ENCODE data around the gene GNAS.

Gene GNAS

DNA sequence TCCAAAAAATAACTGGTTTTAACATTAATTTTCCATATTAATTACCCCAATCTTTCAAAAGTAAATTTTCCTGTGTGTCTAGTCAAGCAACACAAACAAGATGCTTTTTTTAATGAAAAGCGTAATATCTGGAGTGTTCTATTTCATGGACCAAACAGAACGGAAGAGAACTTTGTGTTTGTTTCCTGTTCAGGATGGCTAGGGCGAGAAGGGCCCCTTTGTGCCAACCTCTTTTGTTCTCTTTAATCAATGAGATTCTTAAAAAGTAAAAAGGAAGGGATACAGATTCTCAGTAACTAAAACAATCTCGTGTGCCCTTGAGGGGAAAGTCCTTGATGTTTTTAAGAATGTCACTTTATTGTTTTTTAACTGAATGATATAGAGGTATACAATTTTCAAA lies 55.7 kb downstream of the GNAS start:
- no peak for DNase-seq (ENCODE audit: extremely low read depth, low read depth)
- TF ChIP-seq CTCF (IDR thresholded peaks at IDR 0.05; ENCODE audit: low read depth, low read length) = no peak

DNA sequence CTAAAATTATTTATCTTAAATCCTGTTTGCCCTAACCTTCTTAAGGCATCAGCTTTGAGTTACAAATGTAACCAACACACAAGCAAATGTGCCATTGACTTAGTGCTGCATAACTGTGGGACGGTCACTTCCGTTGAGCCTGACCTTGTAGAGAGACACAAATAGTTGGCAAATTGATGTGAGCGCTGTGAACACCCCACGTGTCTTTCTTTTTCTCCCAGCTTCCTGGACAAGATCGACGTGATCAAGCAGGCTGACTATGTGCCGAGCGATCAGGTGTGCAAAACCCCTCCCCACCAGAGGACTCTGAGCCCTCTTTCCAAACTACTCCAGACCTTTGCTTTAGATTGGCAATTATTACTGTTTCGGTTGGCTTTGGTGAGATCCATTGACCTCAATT lies 56.4 kb downstream of the GNAS start:
- TF ChIP-seq CTCF (IDR thresholded peaks at IDR 0.05; ENCODE audit: low read depth, low read length) = no peak
- no peak for DNase-seq (ENCODE audit: extremely low read depth, low read depth)

DNA sequence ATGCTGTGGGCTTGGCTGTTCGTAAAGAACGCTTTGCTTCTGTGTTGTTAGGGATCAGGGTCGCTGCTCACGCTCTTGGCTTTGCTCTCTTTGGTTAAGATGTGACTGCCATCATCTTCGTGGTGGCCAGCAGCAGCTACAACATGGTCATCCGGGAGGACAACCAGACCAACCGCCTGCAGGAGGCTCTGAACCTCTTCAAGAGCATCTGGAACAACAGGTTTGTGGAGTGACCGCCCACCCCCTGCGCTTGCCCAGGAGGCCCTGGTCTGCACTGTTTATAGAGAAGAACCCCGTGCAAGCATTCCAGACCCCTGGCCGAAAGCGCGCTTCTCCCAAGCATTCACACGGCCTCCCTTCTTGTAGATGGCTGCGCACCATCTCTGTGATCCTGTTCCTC lies 57.1 kb downstream of the GNAS start:
- DNase-seq (ENCODE audit: extremely low read depth, low read depth) = no peak
- no peak for TF ChIP-seq CTCF (IDR thresholded peaks at IDR 0.05; ENCODE audit: low read depth, low read length)

DNA sequence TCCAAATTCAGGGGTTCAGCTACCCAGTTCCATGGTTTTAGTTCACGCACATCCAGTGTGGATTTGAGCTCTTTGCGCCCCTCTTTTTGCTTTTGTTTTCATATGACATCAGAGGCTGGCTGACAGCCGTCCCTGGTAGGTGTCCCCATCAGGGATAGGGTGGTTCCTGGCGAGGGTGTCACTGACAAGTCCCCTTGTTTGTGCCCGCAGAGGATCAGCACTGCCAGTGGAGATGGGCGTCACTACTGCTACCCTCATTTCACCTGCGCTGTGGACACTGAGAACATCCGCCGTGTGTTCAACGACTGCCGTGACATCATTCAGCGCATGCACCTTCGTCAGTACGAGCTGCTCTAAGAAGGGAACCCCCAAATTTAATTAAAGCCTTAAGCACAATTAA lies 58.0 kb downstream of the GNAS start:
- DNase-seq (ENCODE audit: extremely low read depth, low read depth) = no peak
- TF ChIP-seq CTCF (IDR thresholded peaks at IDR 0.05; ENCODE audit: low read depth, low read length) = no peak

DNA sequence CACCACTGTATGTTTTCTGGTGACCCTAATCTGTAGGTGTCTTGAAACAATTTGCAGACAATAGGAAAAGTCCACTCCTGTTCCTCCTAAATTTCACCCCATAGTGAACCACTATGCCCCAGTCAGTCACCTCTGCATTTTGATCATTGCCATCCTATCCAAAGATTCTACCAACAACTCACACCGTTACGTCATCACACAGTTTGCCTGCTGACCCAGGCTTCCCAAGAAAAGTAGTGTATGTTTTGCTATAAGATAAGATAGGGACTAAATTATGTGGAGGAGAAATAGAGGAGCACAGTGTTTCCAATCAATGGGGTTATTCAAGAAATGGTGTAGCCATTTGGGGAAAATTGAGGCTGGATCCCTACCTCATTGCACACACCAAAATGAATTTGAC lies 58.8 kb downstream of the GNAS start:
- TF ChIP-seq CTCF (IDR thresholded peaks at IDR 0.05; ENCODE audit: low read depth, low read length) = no peak
- no peak for DNase-seq (ENCODE audit: extremely low read depth, low read depth)

- DNase-seq (ENCODE audit: extremely low read depth, low read depth) = no peak
- TF ChIP-seq CTCF (IDR thresholded peaks at IDR 0.05; ENCODE audit: low read depth, low read length) = no peak
These were observed 59.5 kb downstream of the GNAS start for GRCh38 chr20:58911970-58912369.

DNA sequence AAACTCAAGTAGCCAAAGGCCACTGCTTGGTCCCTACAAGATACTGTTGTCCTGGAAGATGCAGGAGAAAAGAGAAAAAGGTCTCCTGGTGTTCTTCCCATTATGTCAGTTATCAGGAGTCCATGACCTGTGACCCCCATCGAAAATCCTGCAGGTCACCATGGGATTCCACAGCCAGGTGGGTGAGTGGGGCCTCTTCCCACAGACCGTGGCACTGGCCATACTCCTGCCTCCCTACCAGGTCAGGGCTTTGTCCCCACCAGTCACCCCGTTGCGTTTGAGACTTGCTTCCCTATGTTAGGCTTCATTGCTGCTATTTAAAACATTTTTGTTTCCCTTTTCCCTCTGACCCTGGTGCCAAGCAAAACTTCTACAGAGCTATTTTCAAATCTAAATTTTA lies 60.6 kb downstream of the GNAS start:
- no peak for DNase-seq (ENCODE audit: extremely low read depth, low read depth)
- TF ChIP-seq CTCF (IDR thresholded peaks at IDR 0.05; ENCODE audit: low read depth, low read length) = no peak

Data from AG09319 (cell line).